ENCODE data around the gene PSMD7.

DNA sequence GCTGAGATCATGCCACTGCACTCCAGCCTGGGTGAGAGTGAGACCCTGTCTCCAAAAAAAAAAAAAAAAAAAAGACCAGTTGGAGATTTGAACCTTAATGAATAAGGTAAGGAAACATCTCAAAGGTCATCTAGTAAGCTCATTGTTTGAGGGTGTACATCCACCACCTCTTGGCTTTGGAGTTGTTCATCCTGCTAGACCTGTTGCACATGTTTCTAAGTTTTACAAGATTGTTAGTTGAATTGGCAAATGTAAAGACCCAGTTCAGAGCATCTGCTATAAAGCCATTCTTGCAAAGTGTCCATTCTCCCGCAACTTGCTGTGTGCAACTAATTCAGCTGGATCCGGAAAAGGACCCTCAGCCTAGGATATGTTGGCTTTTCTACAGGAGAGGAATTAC is 1.5 kb downstream of the PSMD7 start:
- TF ChIP-seq, protein P1, sequence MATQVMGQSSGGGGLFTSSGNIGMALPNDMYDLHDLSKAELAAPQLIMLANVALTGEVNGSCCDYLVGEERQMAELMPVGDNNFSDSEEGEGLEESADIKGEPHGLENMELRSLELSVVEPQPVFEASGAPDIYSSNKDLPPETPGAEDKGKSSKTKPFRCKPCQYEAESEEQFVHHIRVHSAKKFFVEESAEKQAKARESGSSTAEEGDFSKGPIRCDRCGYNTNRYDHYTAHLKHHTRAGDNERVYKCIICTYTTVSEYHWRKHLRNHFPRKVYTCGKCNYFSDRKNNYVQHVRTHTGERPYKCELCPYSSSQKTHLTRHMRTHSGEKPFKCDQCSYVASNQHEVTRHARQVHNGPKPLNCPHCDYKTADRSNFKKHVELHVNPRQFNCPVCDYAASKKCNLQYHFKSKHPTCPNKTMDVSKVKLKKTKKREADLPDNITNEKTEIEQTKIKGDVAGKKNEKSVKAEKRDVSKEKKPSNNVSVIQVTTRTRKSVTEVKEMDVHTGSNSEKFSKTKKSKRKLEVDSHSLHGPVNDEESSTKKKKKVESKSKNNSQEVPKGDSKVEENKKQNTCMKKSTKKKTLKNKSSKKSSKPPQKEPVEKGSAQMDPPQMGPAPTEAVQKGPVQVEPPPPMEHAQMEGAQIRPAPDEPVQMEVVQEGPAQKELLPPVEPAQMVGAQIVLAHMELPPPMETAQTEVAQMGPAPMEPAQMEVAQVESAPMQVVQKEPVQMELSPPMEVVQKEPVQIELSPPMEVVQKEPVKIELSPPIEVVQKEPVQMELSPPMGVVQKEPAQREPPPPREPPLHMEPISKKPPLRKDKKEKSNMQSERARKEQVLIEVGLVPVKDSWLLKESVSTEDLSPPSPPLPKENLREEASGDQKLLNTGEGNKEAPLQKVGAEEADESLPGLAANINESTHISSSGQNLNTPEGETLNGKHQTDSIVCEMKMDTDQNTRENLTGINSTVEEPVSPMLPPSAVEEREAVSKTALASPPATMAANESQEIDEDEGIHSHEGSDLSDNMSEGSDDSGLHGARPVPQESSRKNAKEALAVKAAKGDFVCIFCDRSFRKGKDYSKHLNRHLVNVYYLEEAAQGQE (IDR thresholded peaks at IDR 0.05; ENCODE audit: low read depth), result no peak
- TF ChIP-seq CREB1 (IDR thresholded peaks at IDR 0.05; ENCODE audit: low read depth) (no peak), CEBPB (IDR thresholded peaks at IDR 0.05) (no peak), YY1 (IDR thresholded peaks at IDR 0.05; ENCODE audit: low read depth) (no peak), EP300 (IDR thresholded peaks at IDR 0.05; ENCODE audit: borderline replicate concordance) (no peak), TAF1 (IDR thresholded peaks at IDR 0.05; ENCODE audit: low read depth) (no peak), FOXM1 (IDR thresholded peaks at IDR 0.05; ENCODE audit: borderline replicate concordance, low read depth) (no peak)
- TF ChIP-seq, protein P2, sequence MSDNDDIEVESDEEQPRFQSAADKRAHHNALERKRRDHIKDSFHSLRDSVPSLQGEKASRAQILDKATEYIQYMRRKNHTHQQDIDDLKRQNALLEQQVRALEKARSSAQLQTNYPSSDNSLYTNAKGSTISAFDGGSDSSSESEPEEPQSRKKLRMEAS (IDR thresholded peaks at IDR 0.05), result no peak
- TF ChIP-seq, protein P3, sequence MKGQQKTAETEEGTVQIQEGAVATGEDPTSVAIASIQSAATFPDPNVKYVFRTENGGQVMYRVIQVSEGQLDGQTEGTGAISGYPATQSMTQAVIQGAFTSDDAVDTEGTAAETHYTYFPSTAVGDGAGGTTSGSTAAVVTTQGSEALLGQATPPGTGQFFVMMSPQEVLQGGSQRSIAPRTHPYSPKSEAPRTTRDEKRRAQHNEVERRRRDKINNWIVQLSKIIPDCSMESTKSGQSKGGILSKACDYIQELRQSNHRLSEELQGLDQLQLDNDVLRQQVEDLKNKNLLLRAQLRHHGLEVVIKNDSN (IDR thresholded peaks at IDR 0.05), result no peak

Measured in Ishikawa (cell line).